Breast epithelium (tissue), 3 donors: ENCODE measurements around the gene TMEM115.

Experiments
- CTCF ChIP-seq, 3 donors: fragments of 450-650 bp; IDR thresholded peaks; one replicate each; pipeline ENCODE4 v1.5.1; 2016 to 2017; ENCODE audit warnings: antibody characterized with exemption in 3 of 3, mild to moderate bottlenecking in 3 of 3, moderate library complexity in 3 of 3
- POLR2A ChIP-seq: fragments of 450-650 bp; IDR thresholded peaks from one replicate; pipeline ENCODE4 v1.6.1; 2016; ENCODE audit warnings: antibody characterized with exemption, mild to moderate bottlenecking, moderate library complexity
- POLR2AphosphoS5 ChIP-seq, 3 donors: sonication (generic); formaldehyde crosslinking; IDR thresholded peaks; one replicate each; pipeline ENCODE4 v1.6.1; 2017; ENCODE audit warnings: antibody characterized with exemption in 3 of 3

GRCh38 chr3:50330330-50330729 is 29.0 kb downstream of the TMEM115 start:
- TF ChIP-seq CTCF (IDR thresholded peaks at IDR 0.05) (no peak), POLR2A (no peak), POLR2AphosphoS5 (IDR thresholded peaks at IDR 0.05) (no peak)
